Measurements from ENCODE around the gene GRAMD1B. TPM values are rescaled to one million over a fixed set of nuclear protein-coding genes. Genes with fewer than 3 reads are reported as not detected.
"Not testable (repeated sequence)": the region's sequence is repeated elsewhere in the genome, so short reads cannot be mapped to it uniquely, and the experiment has no call there.

Gene GRAMD1B
- total RNA-seq, 4 donors from 2014 or later, result 2.1 to 7.8 (median 3.2) TPM

DNA sequence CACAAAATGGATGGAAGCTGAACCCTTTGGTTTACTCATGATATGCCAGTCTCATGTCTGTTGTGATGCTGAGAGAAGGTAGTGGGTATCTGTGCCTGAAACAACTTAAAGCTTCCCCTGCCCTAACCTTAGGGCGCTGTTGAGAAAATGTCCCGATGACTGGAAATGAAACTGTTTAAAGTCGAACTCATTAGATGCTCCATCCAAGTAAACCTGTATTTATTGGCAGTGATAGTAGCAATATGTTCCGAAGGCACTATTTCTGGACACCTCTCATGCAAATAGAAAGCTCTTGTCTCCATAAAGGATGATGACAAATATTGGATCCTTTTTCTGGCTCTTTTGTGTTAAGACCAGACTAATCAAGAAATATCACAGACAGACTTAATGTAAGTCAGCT, 86.2 kb downstream of the GRAMD1B start:
- no peak for ATAC-seq
- in situ Hi-C loops (cut with MboI; ENCODE audit: low sequenced_read_pairs in 4 of 4), result no loop called here

DNA sequence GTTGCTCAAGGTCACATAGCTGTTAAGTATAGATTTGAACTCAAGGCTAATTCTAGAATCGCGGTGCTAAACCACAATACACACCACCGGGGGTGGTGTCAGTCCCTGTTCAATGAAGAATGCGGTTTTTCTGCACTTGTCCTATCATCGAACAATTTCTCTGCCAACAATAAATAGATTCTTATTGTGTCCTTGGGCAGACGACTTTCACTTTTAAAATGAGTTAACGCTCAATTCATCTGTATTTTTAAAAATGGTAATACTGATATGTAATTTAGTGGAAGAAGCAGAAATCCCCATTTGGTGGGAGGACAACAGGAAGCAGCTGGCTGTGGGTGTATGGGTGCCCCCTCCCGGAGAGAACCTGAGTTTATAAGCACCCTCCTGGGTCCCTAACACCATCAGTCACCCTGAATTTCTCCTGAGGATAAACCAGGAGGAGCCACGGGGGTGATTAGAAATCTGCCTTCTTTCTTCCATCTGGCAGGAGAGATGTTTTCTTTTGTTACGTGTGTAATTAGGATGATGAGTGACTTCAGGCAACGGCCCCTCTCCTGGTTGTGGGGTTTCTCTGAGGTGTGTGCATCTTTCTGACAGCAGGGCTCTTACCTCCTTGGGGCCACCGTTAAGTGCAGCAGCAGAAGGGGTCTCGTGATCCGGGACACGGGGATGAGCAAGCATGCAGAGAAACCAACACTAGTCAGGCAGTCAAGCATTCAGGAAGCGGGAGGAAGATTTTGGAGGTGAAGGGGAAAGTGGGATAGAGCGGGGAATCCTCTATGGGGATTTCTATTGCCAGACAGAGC, 87.7 kb downstream of the GRAMD1B start:
- intact Hi-C loops (cut with DNase I; ENCODE audit: low total_unique reads) (no loop called here), in situ Hi-C loops (cut with MboI; ENCODE audit: low sequenced_read_pairs in 4 of 4) (no loop called here)
- Histone ChIP-seq H3K9me3 (no peaks in the 10 kb centered on the region), H3K4me1 (no peaks in the 10 kb centered on the region), H3K27me3 (no peaks in the 10 kb centered on the region), H3K4me3 (no peak overlapping the region), H3K27ac (no peak overlapping the region), H3K36me3 (no peaks in the 10 kb centered on the region)
- no peak for ATAC-seq
- DNase-seq, result no peak
- TF ChIP-seq POLR2A (IDR thresholded peaks at IDR 0.05), result no peak
- TF ChIP-seq, protein P1, sequence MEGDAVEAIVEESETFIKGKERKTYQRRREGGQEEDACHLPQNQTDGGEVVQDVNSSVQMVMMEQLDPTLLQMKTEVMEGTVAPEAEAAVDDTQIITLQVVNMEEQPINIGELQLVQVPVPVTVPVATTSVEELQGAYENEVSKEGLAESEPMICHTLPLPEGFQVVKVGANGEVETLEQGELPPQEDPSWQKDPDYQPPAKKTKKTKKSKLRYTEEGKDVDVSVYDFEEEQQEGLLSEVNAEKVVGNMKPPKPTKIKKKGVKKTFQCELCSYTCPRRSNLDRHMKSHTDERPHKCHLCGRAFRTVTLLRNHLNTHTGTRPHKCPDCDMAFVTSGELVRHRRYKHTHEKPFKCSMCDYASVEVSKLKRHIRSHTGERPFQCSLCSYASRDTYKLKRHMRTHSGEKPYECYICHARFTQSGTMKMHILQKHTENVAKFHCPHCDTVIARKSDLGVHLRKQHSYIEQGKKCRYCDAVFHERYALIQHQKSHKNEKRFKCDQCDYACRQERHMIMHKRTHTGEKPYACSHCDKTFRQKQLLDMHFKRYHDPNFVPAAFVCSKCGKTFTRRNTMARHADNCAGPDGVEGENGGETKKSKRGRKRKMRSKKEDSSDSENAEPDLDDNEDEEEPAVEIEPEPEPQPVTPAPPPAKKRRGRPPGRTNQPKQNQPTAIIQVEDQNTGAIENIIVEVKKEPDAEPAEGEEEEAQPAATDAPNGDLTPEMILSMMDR (IDR thresholded peaks at IDR 0.05 in 4 of 5, conservative IDR thresholded peaks at IDR 0.05 in 1 of 5), result no peak

More for the DNA sequence above, 86.2 kb downstream of the GRAMD1B start:
- Histone ChIP-seq H3K27me3 (no peaks in the 10 kb centered on the region), H3K27ac (no peak overlapping the region), H3K4me1 (no peaks in the 10 kb centered on the region), H3K36me3 (no peaks in the 10 kb centered on the region), H3K9me3 (no peaks in the 10 kb centered on the region), H3K4me3 (no peak overlapping the region)
- intact Hi-C loops (cut with DNase I; ENCODE audit: low total_unique reads), result no loop called here
- no peak for TF ChIP-seq POLR2A (IDR thresholded peaks at IDR 0.05)
- TF ChIP-seq, protein P1 (IDR thresholded peaks at IDR 0.05 in 4 of 5, conservative IDR thresholded peaks at IDR 0.05 in 1 of 5), result no peak
- DNase-seq, result no peak

DNA sequence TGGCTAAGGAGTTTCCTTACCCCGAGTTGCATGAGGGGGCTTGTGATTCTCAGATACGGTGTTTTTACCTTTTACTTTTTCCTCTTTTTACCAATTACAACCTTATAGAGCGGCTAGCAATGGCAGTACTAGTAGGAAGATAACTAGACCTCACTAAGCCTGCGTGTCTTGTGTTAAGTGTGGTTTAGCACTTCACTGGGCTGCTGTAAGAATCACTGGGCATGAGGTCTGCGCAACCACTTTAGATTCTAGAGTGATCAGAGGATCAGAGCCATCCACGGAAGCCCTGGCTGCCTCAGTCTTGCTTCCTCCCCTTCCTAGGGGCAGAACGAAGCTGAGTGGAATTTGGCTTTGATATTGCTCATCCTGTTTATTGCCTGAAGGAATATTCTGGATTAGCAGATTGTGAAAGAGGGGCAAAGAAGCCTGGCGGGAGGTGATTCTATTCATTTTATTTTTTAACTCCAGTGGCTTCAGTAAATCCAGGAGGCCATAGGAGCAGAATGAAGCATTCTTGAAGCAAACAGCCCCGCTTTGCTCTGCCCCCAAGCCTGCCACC, 88.5 kb downstream of the GRAMD1B start:
- DNase-seq, result no peak
- no peak for ATAC-seq
- no peak for TF ChIP-seq POLR2A (IDR thresholded peaks at IDR 0.05)
- Histone ChIP-seq H3K4me3 (no peak overlapping the region), H3K27me3 (no peaks in the 10 kb centered on the region), H3K4me1 (no peaks in the 10 kb centered on the region), H3K27ac (no peak overlapping the region), H3K9me3 (no peaks in the 10 kb centered on the region), H3K36me3 (no peaks in the 10 kb centered on the region)
- in situ Hi-C loops (cut with MboI; ENCODE audit: low sequenced_read_pairs in 4 of 4), result no loop called here
- intact Hi-C loops (cut with DNase I; ENCODE audit: low total_unique reads), result no loop called here

DNA sequence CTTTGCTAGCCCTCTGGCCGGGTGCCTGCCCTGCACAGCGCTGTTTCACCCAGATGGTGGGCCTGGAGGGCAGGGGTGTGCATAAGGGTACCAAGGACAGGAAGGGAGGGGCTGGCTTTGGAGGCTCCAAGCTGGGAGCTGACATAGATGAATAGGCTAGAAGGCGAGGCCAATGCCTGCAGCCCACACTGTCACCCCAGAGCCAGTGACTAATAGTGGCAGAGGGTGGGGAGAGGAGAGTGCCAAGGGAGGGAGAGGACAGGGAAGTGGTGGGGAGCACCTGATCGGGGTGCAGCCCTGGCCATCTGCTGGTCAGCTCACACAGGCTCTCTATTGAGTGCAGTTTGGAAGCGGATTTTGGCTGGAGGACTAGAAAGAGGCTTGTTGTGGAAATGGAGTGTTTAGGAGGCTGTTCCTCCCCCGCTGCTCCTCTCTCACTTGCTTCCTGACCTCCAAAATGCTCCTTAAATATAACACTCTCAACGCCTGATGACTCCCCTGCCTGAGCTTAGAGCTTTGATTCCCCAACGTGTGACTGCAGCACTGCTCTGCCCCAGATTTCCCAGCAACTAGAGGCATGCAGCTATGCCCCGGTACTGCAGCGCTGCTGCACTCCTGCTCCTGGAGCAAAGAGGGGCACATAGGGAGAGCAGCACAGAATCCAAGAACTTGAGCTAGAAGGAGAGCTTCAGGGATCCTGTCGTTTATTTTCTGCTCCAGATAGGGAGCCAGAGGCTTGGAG, 89.2 kb downstream of the GRAMD1B start:
- intact Hi-C loops (cut with DNase I; ENCODE audit: low total_unique reads), result no loop called here
- DNase-seq (no peak), ATAC-seq (no peak)
- TF ChIP-seq, protein P1 (IDR thresholded peaks at IDR 0.05 in 4 of 5, conservative IDR thresholded peaks at IDR 0.05 in 1 of 5), result no peak
- no peak for TF ChIP-seq POLR2A (IDR thresholded peaks at IDR 0.05)
- no peaks in the 10 kb centered on the region for H3K27me3 ChIP-seq
- H3K36me3 ChIP-seq, result no peaks in the 10 kb centered on the region
- in situ Hi-C loops (cut with MboI; ENCODE audit: low sequenced_read_pairs in 4 of 4), result no loop called here
- H3K27ac ChIP-seq, result no peak overlapping the region
- no peak overlapping the region for H3K4me3 ChIP-seq
- H3K4me1 ChIP-seq, result no peaks in the 10 kb centered on the region
- H3K9me3 ChIP-seq, result no peaks in the 10 kb centered on the region

DNA sequence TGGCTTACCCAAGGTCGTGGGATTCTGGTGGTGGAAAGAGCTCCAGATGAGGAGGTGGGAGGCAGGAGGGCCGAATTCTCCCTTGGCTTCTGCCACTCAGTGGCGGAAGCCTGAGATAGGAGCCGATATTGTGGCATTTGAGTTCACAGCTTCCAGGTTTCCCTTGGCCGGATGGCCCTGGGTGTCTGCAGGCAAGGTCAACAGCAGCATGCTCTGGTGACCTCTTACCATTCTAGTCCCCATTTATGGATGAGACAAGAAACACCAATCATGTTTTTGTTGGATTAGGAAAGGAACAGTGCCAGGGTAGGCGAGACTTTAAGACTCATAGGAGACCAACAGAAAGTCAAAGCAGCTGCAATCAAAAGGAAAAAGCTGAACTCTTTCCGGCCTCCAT, 89.7 kb downstream of the GRAMD1B start:
- TF ChIP-seq, protein P1 (IDR thresholded peaks at IDR 0.05 in 4 of 5, conservative IDR thresholded peaks at IDR 0.05 in 1 of 5), result no peak
- TF ChIP-seq POLR2A (IDR thresholded peaks at IDR 0.05), result no peak
- no peak overlapping the region for H3K27ac ChIP-seq
- H3K4me3 ChIP-seq, result no peak overlapping the region
- intact Hi-C loops (cut with DNase I; ENCODE audit: low total_unique reads), result no loop called here
- no peaks in the 10 kb centered on the region for H3K4me1 ChIP-seq
- in situ Hi-C loops (cut with MboI; ENCODE audit: low sequenced_read_pairs in 4 of 4), result no loop called here
- DNase-seq (no peak), ATAC-seq (no peak)
- H3K9me3 ChIP-seq, result no peaks in the 10 kb centered on the region
- H3K27me3 ChIP-seq, result no peaks in the 10 kb centered on the region
- no peaks in the 10 kb centered on the region for H3K36me3 ChIP-seq

DNA sequence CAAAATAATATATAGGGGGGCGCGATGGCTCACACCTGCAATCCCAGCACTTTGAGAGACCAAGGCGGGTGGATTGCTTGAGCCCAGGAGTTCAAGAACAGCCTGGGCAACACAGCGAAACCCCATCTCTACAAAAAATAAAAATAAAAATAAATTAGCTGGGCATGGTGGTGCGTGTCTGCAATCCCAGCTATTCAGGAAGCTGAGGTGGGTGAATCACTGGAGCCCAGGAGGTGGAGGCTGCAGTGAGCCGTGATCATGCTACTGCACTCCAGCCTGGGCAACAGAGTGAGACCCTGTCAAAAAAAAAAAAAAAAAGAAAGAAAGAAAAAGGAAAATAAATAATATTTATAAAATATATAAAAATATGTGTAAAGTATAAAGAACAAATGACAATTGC, 90.4 kb downstream of the GRAMD1B start:
- H3K27ac ChIP-seq; intact Hi-C loops (cut with DNase I; ENCODE audit: low total_unique reads); in situ Hi-C loops (cut with MboI; ENCODE audit: low sequenced_read_pairs in 4 of 4): not testable (repeated sequence)

More for the DNA sequence above, 90.4 kb downstream of the GRAMD1B start:
- H3K4me1 ChIP-seq, H3K27me3 ChIP-seq, H3K36me3 ChIP-seq, H3K4me3 ChIP-seq, H3K9me3 ChIP-seq, ATAC-seq, DNase-seq: not testable (repeated sequence)

Measured in gastrocnemius medialis (tissue), 4 donors.